Activated CD4-positive, CD25-positive, alpha-beta regulatory T cell (primary cell): ENCODE data around the gene RPS4Y1.

Experiments
- DNase-seq, 4 experiments: peaks; one replicate each; lab custom pipeline; 2025; lab: John Stamatoyannopoulos, UW

RPS4Y1 gene

GRCh38 chrY:2883561-2883960 is 42.2 kb downstream of the RPS4Y1 start:
- DNase-seq = no peak

GRCh38 chrY:2885880-2886279 is 44.5 kb downstream of the RPS4Y1 start:
- no peak for DNase-seq

- DNase-seq = no peak
Measured at GRCh38 chrY:2887386-2887785, 46.0 kb downstream of the RPS4Y1 start.

GRCh38 chrY:2887955-2888354 is 46.6 kb downstream of the RPS4Y1 start:
- no peak for DNase-seq

GRCh38 chrY:2893471-2893870 is 52.1 kb downstream of the RPS4Y1 start:
- no peak for DNase-seq

GRCh38 chrY:2896050-2896449 is 54.6 kb downstream of the RPS4Y1 start:
- DNase-seq = no peak

- DNase-seq = no peak
Measured at GRCh38 chrY:2907356-2907755, 66.0 kb downstream of the RPS4Y1 start.

GRCh38 chrY:2913066-2913815 is 71.8 kb downstream of the RPS4Y1 start:
- DNase-seq = peak in 3 of 4 experiments; percentile 0 to 7 (median 0)
